Smooth muscle cell (in vitro differentiated cells): ENCODE measurements around the gene MLF2. TPM values are rescaled to one million over a fixed set of nuclear protein-coding genes. Genes with fewer than 3 reads are reported as not detected.

Source experiments
- DNase-seq: peaks from one replicate; lab custom pipeline; 2025; ENCODE audit not compliant: unreplicated experiment; lab: John Stamatoyannopoulos, UW
- H2AFZ ChIP-seq: fragments of 200-600 bp; sonication (generic); 2 replicates; pipeline ENCODE4 v1.6.0; 2016; ENCODE audit warnings: antibody characterized with exemption, low read depth, mild to moderate bottlenecking
- H3F3A ChIP-seq: fragments of 200-600 bp; sonication (generic); 2 replicates; pipeline ENCODE4 v1.6.0; 2017; ENCODE audit warnings: antibody characterized with exemption, low read depth
- H3K27ac ChIP-seq: fragments of 200-600 bp; sonication (generic); 2 replicates; pipeline ENCODE4 v1.5.1; 2016; ENCODE audit warnings: low read depth, mild to moderate bottlenecking
- H3K27me3 ChIP-seq: fragments of 200-600 bp; sonication (generic); 2 replicates; pipeline ENCODE4 v1.6.1; 2016; ENCODE audit warnings: low read depth, mild to moderate bottlenecking
- H3K36me3 ChIP-seq: fragments of 200-600 bp; sonication (generic); 2 replicates; pipeline ENCODE4 v1.5.1; 2016; ENCODE audit warnings: low read depth
- H3K4me1 ChIP-seq: fragments of 200-600 bp; sonication (generic); 2 replicates; pipeline ENCODE4 v1.5.1; 2016; ENCODE audit warnings: low read depth
- H3K4me2 ChIP-seq: fragments of 200-600 bp; sonication (generic); 2 replicates; pipeline ENCODE4 v1.6.0; 2016; ENCODE audit warnings: mild to moderate bottlenecking
- H3K4me3 ChIP-seq: fragments of 200-600 bp; sonication (generic); 2 replicates; pipeline ENCODE4 v1.5.1; 2016; ENCODE audit warnings: mild to moderate bottlenecking
- H3K79me2 ChIP-seq: fragments of 200-600 bp; sonication (generic); 2 replicates; pipeline ENCODE4 v1.6.0; 2016; ENCODE audit warnings: low read depth, mild to moderate bottlenecking
- H3K9ac ChIP-seq: fragments of 200-600 bp; sonication (generic); 2 replicates; pipeline ENCODE4 v1.6.0; 2016; ENCODE audit warnings: low read depth
- H3K9me3 ChIP-seq: fragments of 200-600 bp; sonication (generic); replicated peaks from 2 replicates; pipeline ENCODE4 v1.5.1; 2016; ENCODE audit warnings: low read depth
- H4K20me1 ChIP-seq: fragments of 200-600 bp; sonication (generic); 2 replicates; pipeline ENCODE4 v1.6.0; 2016; ENCODE audit warnings: low read depth
- CTCF ChIP-seq: fragments of 200-600 bp; sonication (generic); IDR thresholded peaks from 2 replicates; pipeline ENCODE4 v1.5.1; 2017; ENCODE audit warnings: borderline replicate concordance, mild to moderate bottlenecking, antibody characterized with exemption; ENCODE audit not compliant: insufficient read depth, poor library complexity, severe bottlenecking
- WGBS: methylation state at CpG from one replicate; pipeline ENCODE4 v1.1.7; 2016; ENCODE audit warnings: low lambda C conversion rate; 5-methylcytosine and 5-hydroxymethylcytosine counted together
- polyA plus RNA-seq: library from polyadenylated mRNA; unstranded; fragments of >200 nt; fragmentation: Nextera tagmentation; extraction: Ambion mirVana; gene quantifications from 2 replicates; pipeline ENCODE4 v1.2.1, GENCODE V29; 2016
- total RNA-seq: library from RNA; depleted of rRNA; stranded (reverse); fragments of >200 nt; gene quantifications from 2 replicates; pipeline ENCODE4 v1.2.3, GENCODE V29; 2014

Gene MLF2
- total and polyA plus RNA-seq, 2 experiments from 2014 or later: 185 to 381 TPM

DNA sequence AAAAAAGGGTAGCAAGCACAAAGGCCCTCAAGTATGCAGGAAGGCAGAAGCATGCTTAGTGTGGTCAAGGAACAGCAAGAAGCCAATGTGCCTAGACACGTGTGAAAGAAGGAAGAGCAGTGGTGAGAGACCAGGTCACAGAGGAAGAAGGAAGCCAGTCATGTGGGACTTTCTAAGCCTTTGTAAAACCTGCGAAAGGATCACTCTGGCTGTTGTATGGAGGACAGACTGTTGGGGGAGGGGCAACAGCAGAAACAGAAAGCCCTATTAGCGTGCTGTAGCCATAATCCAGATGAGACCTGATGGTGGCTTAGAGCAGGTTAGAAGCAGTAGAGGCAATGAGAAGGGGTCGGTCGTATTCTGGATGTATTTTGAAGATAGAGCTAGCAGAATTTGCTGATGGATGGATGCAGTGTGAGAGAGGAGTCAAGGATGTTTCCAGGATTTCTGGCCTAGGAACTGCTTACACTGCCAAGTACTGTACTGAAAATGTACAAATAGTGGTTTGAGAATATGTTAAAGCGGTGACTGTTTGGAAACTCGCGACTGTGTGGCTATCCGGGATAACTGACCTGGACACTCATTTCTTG is 5.7 kb upstream of the MLF2 start:
- Histone ChIP-seq H4K20me1 (no peaks in the 10 kb centered on the region), H2AFZ (no peak overlapping the region), H3K4me3 (no peak overlapping the region), H3K4me2 (no peak overlapping the region), H3K27ac (no peak overlapping the region), H3K9me3 (no peaks in the 10 kb centered on the region), H3K36me3 (no peaks in the 10 kb centered on the region), H3K9ac (no peak overlapping the region), H3F3A (peaks cover 13% of the 10 kb centered on the region), H3K27me3 (no peaks in the 10 kb centered on the region), H3K4me1 (peaks cover 30% of the 10 kb centered on the region), H3K79me2 (no peaks in the 10 kb centered on the region)
- 87% methylated on average over 9 of the region's 9 CpGs for WGBS
- DNase-seq: no peak
- TF ChIP-seq CTCF: no peak

DNA sequence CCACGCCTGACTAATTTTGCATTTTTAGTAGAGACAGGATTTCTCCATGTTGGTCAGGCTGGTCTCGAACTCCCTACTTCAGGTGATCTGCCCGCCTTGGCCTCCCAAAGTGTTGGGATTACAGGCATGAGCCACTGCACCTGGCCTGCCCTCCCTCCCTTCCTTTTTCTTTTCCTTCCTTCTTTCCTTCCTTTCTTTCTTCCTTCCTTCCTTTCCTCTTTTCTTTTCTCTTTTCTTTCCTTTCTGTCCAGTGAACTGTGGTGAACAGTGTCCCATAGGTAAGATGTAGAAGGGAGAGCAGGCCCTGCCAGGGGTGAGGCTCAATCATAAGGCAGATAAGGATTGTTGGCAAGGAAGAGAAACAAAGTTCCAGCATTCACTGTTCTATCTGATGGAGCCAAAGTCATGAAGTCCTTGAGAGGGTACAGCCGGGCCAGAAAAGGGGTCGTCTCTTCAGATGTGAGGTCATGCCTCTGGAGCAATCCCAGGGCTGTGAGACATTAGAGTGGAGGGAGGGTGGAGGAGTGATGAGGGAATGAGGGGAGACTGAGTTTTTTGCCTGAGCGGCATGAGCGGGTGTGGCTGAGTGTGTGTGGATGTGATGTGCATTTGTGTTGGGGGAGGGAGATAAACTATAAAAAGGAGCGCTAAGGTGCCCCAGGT is 4.2 kb upstream of the MLF2 start:
- Histone ChIP-seq H3F3A (peaks cover 4% of the 10 kb centered on the region), H3K9ac (no peak overlapping the region), H3K4me2 (no peak overlapping the region), H3K9me3 (no peaks in the 10 kb centered on the region), H2AFZ (no peak overlapping the region), H3K4me3 (no peak overlapping the region), H3K27ac (no peak overlapping the region), H3K79me2 (peaks cover 7% of the 10 kb centered on the region), H4K20me1 (peaks cover 2% of the 10 kb centered on the region), H3K36me3 (no peaks in the 10 kb centered on the region), H3K27me3 (no peaks in the 10 kb centered on the region), H3K4me1 (peaks cover 20% of the 10 kb centered on the region)
- no peak for DNase-seq
- 90% methylated on average over 8 of the region's 8 CpGs for WGBS
- TF ChIP-seq CTCF: no peak

DNA sequence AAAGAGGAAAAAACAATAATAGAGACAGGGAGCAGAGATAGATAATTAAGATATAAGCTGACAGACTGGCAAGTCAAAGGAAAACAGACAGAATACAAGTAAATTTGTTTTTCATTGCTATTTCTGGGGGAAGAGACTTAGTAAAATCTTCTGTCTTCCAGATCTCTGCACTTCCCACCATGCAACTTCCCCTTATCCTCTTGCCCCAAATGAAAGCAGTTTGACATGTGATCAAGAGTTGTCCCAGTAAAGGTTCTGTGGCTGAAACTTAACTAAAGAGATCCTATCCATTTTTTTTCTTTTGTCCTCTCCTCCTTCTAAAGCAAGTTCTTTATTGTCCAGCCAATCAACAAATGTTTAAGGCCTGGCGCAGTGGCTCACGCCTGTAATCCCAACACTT is 1.5 kb upstream of the MLF2 start:
- TF ChIP-seq CTCF: no peak
- 93% methylated on average over 2 of the region's 2 CpGs for WGBS
- H3K4me1 ChIP-seq: peaks cover 14% of the 10 kb centered on the region
- H4K20me1 ChIP-seq: peaks cover 27% of the 10 kb centered on the region
- H3K4me3 ChIP-seq: no peak overlapping the region
- no peaks in the 10 kb centered on the region for H3K9me3 ChIP-seq
- peaks cover 5% of the 10 kb centered on the region for H3K36me3 ChIP-seq
- H3K27me3 ChIP-seq: no peaks in the 10 kb centered on the region
- H3K4me2 ChIP-seq: no peak overlapping the region
- no peak overlapping the region for H2AFZ ChIP-seq
- no peak overlapping the region for H3K27ac ChIP-seq
- peaks cover 26% of the 10 kb centered on the region for H3K79me2 ChIP-seq
- DNase-seq: no peak
- peaks cover 4% of the 10 kb centered on the region for H3F3A ChIP-seq
- H3K9ac ChIP-seq: no peak overlapping the region
